Peyer's patch (tissue), 4 donors: ENCODE data around the gene CORO1C.

Source experiments
- CTCF ChIP-seq, 6 experiments: fragments of 450-650 bp in 4 of 6; fragments of 200-600 bp in 2 of 6; sonication (generic) in 1 of 6; IDR thresholded peaks; one replicate each; pipeline ENCODE4 v1.5.1; 2017 to 2019; ENCODE audit warnings: antibody characterized with exemption in 6 of 6, mild to moderate bottlenecking in 3 of 6, moderate library complexity in 1 of 6
- POLR2A ChIP-seq, 2 donors: fragments of 450-650 bp; IDR thresholded peaks; one replicate each; pipeline ENCODE4 v1.5.1; 2017; ENCODE audit warnings: antibody characterized with exemption in 2 of 2, mild to moderate bottlenecking in 2 of 2, moderate library complexity in 2 of 2

DNA sequence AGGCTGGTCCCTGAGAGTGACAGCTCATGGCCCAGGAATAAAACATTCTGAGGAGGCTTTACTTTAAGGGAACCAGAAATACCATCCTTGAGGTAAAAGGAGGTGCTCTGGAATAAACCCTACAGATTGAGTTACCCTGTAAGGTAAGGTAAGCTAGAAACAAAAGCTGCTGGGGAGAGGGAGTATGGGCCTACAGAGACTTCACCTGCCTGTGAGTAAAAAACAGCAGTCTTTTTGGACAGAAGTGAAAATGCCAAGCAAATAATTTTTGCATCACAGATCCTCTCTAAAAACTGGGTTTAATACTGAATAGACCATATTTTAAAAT is 41.2 kb downstream of the CORO1C start:
- TF ChIP-seq CTCF (IDR thresholded peaks at IDR 0.05) (no peak), POLR2A (IDR thresholded peaks at IDR 0.05) (no peak)
